HG03521 (cell line): ENCODE data around the gene CDK8.
A peak's percentile ranks its signal among the peaks of the same experiment; 100 is the strongest.
"Not testable (repeated sequence)": the region's sequence is repeated elsewhere in the genome, so short reads cannot be mapped to it uniquely, and the experiment has no call there.

Source experiments
- ATAC-seq: cut with Tn5 transposase; IDR thresholded peaks from one replicate; pipeline ENCODE4 v1.9.1; 2021; ENCODE audit warnings: mild to moderate bottlenecking, moderate library complexity; ENCODE audit not compliant: unreplicated experiment

The CDK8 gene

DNA sequence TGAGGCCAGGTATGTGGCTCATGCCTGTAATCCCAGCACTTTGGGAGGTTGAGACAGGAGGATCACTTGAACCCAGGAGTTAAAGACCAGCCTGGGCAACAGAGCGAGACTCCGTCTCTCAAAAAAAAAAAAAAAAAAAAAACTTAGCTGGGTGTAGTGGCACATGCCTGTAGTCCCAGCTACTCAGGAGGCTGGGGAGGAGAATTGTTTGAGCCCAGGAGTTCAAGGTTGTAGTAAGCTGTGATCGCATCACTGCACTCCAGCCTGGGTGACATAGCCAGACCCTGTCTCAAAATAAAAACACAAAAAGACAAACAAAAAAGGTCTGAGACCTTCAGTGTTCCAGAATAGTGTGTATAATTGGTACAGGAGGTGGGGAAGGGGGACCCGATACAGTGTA is 1.9 kb upstream of the CDK8 start:
- ATAC-seq = not testable (repeated sequence)

DNA sequence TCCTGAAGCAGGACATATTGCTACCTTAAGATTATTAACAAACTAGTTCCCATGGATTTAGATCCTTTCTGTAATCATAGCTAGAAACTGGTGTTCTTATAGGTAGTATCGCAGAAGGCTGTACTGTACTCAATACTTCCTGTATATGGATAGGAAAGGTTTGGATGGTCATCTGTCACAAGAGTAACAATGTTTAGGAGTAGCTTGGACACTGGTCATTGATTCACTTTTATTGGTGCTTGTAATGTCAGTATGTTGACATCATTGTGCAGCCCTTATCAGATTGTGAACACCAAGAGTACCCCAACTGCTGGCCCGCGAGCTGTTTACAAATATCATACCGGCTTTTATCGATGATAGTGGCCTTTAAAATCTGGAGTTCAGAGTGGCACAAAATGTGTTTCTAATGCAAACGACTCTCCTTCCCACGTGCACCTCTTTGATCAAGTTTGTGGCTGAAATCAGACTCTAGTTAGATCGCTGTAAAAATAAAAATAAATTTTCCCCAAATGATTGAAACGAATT is 605 bp upstream of the CDK8 start:
- ATAC-seq = no peak

DNA sequence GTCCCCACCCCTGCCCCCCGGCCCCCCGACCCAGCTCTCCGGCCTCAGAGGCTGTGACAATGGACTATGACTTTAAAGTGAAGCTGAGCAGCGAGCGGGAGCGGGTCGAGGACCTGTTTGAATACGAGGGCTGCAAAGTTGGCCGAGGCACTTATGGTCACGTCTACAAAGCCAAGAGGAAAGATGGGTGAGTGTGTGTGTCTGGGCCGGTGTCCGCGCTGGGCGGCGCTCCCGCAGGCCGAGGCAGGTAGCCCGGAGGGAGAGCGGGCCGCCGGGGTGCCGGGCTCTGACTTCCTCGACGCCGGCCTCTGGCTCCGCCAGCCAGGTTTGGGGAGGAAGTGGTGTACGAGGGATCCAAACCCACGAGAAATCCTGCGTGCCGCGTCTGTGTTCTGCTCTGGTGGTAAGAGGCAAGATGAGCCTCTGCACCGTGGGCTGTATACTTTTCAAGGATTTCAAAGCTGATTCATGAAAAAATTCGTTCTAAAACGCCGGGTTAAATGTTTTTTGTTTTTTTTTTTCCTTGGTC is 718 bp downstream of the CDK8 start:
- ATAC-seq = peak; percentile 21

DNA sequence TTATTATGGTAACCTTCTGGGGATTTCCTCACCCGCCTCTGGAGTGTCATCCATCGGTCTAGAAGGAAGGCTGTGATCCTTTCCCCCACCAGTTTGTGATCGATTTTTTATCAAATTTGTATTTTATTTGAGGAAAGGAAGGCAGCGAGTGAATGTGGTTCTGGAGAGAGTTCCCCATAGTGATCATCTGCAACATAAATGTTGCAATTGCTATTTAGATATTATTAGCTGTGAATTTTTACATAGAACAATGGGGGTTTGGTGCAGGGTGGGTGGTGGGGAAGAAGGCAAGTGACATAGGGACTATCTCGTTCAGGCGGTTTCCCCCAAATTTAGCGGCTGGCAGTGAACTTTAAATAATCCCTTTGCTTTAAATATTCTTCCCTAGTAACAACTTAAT is 1.2 kb downstream of the CDK8 start:
- no peak for ATAC-seq

DNA sequence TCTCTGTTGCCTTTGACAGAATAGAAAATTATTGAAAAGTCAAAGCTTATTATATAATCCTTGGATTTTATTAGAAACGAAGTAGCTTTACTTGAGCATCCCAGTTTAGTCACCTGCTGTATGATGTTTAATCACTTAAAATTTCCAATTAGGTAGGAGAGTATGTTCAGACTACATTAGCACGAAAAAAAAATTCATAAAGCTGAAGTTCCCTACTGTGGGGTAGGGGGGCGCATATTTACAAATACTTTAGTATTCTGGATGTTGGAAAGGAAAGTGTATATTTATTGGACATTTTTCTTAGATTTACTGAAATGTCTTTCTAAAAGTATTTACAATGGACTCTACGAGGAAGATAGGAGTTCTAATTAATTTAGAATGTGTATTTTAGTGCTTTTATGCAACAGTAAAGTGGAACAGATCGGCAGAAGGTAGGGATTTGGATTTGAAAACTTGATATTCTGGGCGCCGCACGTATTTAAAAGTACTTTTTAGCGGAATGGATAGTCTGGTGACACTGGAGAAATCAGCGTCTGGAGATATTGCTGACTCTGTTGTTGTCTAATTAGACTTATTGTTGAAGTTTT is 1.9 kb downstream of the CDK8 start:
- ATAC-seq = no peak

DNA sequence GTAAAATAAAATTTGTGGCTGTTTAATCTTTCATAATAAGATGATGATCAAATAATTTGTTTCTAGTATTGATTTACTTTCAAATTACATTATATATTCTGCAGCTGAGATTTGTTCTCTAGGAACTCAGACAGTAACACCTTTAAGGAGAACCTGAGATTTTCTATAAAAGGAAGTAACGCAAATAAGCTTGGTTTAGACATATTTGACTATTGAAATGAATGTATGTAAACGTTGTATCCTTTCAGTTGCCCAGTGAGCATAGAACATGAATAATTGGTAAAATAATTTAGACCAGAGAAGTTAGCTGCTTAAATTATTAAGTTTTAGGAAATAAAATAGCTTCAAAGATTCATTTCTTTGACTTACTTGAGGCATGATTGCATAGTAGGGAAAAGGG is 3.1 kb downstream of the CDK8 start:
- no peak for ATAC-seq

DNA sequence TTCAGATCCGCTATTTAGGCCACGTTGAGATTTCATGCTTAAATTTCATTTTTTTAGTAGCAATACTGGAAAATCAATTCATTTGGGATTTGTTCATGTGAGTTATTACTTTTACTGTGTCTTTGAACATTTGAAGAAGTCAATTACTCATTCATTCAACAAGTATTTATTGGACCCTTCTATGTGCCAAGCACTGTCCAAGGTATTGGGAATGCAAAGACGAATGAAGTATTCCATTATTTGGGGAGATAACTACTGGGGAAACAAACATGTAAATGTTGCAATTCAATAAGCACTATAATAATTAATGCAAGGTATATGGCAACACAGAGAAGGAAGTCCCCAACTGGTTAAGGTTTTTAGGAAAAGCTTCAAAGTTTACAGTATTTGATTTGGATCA is 5.7 kb downstream of the CDK8 start:
- no peak for ATAC-seq

DNA sequence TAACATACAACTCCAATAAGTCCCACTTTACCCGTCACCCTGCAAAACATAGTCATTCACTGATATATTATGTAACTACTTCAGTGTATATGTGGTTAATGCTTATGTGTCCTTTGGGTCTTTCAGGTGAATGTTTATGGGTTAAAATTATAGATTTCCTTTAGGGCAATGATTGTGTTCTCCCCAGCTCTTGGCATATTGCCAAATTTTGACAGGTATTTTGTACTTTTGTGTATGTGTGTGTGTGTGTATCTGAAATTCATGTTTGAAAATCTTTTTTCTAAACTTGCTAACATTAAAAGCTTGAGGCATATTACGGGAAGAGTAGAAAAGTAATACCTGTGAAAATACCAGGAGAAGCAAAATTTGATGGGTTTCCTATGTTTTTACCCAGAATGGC is 8.2 kb downstream of the CDK8 start:
- no peak for ATAC-seq

DNA sequence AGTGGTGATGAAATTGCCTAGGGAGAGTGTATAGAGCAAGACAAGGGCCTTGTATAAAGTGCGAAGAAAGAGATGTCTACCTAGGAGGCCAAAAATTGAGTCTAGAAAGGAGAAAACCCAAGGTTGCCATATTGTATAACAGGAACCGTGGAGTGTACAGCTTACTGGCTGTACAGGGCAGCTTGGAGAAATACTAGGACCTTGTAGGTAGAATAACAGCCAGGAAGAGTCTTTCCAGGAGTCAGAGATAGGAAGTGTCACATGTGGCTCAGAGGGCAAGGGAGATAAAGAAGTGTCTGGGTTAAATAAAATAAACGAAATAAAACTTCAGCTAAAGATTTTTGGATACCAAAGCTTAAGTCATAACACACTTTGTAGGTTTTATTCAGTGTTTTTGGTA is 12.4 kb downstream of the CDK8 start:
- ATAC-seq = no peak

DNA sequence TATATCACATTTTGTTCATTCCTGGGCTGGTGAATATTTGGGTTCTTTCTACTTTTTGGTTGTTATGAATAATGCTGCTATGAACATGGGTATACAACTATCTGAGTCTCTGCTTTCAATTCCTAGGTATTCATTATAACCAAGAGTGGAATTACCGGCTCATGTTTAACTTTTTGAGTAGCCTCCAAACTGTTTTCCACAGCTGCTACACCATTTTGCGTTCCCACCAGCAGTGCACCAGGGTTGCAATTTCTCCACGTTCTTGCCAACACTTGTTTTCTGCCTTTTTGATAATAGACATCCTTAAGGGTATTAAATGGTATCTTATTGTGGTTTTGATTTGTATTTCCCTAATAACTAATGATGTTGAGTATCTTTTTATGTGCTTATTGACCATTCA is 16.8 kb downstream of the CDK8 start:
- ATAC-seq = no peak

DNA sequence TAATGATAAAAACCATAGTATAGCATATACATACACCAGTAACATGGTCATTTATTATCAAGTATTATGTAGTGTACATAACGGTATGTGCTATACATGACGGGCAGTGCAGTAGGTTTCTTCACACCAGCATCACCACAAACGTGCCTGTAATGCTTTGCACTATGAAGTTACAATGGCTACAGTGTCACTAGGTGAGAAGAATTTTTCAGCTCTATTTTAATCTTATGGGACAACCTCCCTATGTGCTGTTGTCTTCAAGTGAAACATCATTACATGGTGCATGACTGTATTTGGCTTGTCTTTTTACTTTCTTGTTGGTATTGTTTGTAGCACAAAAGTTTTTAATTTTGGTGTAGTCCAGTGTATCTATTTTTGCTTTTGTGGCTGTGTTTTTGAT is 18.7 kb downstream of the CDK8 start:
- ATAC-seq = no peak

DNA sequence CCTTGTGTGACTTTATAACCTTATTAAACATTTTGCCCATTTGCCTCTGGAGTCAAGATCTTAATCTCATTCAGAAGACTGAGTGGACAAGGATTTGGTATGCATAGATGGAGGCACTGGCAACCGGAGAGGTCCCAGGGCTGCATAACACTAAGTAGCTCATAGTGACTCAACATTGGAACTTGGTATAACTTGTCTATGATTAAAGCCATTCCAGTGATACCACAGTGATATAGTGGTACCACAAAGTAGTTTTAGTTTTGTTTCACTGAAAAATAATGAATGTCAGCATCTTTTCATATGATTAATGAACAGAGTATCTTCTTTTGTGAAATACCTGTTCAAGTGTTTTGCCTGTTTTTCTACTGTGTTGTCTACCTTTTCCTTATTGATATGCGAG is 26.4 kb downstream of the CDK8 start:
- ATAC-seq = no peak

DNA sequence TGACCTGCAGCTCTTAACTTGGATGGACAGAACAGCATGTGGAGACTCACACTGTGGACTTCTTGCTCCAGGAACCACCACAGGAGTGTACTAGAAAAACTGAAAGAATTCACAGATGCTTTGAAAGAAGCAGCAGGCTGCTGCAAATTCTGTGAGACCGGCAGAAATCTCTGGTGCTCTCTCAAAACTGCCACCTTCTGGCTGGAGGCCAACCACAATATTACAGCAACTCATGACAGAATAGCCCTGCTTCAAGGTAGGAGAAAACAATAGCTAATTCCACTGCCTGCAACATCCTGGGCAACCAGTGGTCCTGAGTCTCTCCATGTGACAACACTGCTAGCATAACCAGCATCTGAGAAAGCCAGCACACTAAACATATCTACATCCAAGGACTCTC is 26.9 kb downstream of the CDK8 start:
- ATAC-seq = no peak

DNA sequence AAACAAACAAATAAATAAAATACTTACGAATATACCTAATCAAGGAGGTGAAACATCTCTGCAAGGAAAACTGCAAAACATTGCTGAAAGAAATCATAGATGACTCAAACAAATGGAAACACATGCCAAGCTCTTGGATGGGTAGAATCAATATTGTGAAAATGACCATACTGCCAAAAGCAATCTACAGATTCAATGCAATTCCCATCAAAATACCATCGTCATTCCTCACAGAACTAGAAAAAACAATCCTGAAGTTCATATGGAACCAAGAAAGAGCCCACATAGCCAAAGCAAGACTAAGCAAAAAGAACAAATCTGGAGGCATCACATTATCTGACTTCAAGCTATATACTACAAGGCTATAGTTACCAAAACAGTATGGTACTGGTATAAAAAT is 32.0 kb downstream of the CDK8 start:
- not testable (repeated sequence) for ATAC-seq

DNA sequence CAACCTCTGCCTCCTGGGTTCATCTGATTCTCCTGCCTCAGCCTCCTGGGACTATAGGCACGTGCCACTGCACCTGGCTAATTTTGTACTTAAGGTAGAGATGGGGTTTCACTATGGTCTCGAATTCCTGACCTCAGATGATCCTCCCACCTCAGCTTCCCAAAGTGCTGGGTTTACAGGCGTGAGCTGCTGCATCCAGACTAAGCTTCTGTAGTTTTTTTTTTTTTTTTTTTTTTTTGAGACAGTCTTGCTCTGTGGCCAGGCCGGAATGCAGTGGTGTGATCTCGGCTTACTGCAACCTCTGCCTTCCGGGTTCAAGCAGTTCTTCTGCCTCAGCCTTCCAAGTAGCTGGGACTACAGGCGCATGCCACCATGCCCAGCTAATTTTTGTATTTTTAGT is 34.9 kb downstream of the CDK8 start:
- ATAC-seq = not testable (repeated sequence)

DNA sequence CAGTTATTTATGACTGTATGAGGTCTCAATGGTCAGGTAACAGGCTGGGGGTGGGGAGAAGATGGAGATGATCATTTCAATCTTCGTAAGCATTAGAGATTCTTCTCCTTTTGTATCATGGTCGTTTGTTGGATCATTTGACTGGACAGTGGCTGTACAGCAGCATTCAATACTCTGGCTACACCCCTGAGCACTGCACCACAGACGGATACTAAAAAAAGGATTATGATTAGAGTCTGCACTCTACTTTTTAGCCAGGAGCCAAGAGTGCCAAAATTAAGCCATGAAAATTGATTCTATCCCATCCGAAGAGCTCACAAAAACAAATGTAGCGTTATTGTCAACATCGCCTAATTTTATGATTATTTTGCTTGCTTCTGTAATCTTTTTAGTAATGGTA is 41.9 kb downstream of the CDK8 start:
- ATAC-seq = no peak

DNA sequence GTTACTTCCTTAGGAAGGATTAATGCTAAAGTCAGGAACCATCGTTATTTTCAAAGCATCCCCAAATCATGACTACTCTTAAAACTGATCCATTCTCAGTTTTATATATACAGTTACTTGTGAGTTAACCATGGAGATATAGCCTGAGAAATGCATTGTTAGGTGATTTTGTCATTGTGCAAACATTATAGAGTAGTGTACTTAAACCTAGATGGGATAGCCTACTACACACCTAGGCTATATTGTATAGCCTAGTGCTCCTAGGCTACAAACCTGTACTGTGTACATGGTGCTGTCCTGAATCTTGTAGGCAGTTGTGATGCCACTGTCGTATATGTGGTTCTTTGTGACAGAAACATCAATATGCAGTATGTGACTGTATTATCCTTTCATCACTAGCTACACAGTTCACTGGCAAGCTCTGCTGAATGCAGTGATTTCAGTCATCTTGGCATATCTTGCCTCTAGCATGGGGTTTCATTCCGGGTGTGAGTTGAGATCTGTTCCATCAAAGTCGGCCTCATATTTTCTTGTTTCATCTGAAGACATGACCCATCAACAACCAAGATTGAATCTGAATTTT is 45.3 kb downstream of the CDK8 start:
- ATAC-seq = no peak

DNA sequence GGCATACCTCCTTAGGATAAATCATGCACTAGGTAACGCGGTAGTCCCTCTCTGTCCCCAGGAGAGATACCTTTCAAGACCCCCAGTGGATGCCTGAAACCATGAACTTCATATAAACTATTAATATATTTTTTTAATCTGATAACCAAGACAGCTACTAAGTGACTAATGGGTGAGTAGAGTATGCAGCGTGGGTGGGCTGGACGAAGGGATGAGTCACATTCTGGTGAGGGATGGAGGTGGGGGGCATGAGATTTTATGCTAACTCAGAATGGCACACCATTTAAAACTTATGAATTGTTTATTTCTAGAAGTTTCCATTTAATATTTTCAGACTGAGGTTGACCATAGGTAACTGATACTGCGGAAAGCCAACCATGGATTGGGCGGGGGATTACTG is 46.2 kb downstream of the CDK8 start:
- no peak for ATAC-seq

DNA sequence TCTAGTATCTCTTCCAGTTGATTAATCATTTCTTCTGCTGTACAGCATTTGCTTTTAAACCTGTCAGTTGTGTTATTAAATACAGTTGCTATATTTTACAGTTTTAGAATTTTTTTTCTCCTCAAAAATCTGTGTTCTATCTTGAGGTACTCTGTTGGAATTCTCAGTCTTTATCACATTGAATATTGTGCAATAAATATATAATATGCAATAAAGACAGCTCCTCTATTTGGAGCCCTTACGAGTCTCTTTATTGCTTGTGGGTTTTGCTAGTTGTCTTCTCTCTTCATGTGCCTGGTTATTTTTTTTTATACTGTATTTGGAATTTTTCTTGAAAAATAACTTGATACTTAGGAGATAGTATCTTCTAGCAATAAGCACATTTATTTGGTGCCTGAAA is 51.7 kb downstream of the CDK8 start:
- no peak for ATAC-seq

DNA sequence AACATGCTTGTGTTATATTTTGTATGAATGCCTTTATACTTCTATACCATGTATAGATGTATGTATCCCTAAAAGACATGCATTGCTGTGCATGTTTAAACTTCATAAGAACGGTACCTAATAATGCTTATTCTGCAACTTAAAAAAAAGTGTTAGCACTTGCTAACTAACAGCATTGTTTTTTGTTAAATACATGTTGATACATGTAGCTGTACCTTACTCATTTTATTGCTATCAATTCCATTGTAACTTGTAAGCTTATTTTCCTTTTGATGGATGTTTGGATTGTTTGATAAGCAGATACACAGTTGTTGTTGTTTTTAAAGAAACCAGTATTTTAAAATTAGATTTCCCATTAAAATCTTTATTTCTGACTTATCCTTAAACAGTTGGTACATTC is 53.8 kb downstream of the CDK8 start:
- no peak for ATAC-seq

DNA sequence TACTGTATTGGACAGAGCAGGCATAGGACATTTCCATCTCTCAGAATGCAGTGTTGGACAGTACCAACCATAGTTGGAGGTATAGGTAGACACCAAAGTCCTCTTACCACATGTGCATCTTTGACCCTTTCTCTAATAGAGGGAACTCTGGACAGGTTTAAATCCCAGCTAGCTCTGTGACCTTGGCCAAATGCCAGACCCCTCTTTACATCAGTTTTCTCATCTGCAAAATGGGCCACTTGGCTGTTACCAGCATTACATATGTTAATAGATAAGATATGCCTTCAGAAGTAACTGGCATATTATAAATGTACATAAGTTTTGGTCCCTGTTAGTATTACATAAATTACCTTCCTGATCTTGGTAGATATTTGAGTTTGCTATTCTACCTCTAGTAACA is 54.3 kb downstream of the CDK8 start:
- no peak for ATAC-seq

DNA sequence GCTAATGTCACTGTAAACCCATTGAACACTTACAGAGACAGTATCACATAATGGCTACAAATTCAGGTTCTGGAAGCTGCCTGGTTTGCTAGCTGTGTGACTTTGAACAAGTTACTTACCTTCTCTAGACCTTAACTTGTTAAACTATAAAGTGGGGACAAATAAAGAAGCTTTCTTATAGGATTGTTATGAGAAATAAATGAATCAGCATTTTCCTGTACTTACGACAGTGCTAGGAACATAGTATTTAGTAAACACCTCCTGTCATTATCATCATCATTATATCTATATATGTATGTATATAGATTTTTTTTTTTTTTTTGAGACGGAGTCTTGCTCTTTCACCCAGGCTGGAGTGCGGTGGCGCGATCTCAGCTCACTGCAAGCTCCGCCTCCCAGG is 54.9 kb downstream of the CDK8 start:
- ATAC-seq = no peak

DNA sequence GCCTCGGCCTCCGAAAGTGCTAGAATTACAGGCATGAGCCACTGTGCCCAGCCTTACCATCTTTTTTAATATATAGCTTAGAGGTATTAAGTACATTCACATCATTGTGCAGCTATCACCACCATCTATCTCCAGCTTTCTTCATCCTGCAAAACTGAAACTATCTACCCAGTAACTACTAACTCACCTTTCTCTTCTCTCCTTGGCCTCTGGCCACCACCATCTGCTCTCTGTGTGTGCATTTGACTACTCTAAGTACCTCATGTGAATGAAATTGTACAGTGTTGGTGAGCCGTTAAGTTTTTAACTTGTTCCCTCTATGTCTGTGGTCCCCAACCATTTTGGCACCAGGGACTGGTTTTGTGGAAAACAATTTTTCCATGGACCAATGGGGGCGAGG is 56.1 kb downstream of the CDK8 start:
- no peak for ATAC-seq
